ENCODE results near the gene ZNF423.

The ZNF423 gene

DNA sequence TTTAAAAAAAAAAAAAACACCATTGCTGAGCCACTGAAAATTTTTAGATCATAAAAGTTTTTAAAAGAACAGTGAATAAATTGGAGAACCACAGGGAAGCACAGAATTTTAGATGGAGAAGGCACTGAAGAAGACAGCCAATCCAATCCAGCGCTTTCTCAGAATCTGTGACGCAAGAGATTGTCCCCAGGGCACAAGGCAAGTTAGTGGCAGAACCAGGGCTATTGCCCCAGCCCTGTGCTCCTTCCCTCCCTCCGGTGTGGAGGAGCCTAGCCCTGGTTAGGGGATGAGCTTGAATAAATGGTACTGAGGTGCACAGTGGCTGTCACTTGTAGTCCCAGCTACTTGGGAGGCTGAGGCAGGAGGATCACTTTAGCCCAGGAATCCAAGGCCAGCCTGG, 108.3 kb downstream of the ZNF423 start:
- no peak for DNase-seq

DNA sequence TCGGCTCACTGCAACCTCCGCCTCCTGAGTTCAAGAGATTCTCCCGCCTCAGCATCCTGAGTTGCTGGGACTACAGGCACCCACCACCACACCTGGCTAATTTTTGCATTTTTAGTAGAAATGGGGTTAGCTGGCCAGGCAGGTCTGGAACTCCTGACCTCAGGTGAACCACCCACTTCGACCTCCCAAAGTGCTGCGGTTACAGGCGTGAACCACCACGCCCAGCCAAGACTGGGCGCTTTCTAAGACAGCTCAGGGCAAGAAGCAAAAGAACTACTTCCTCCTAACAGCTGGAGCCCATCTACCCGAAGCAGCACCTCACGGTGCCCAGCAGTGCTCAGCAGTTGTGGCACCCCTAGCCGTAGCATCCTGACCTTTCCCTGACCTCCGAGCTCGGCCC, 109.4 kb downstream of the ZNF423 start:
- no peak for DNase-seq

DNA sequence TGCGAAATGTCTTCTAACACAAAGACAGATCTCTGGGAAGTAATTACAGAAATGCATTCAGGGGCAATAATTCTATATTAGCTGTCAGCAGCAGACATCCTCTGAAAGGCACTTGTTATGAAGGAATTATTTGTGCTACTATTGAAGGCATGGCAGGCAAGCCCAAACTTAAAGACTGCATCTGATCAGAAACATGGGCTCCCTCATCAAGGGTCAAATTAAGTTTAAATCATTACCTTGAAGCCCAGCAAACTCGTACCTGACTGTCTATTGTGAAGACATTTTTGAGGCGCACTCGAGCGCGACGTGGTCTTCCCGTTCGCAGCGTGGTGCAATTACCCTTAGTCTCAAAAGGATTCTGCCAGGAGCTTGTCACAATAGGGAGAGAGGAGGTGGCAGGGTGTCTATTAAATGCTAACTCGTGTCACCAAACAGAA, 110.6 kb downstream of the ZNF423 start:
- no peak for DNase-seq

DNA sequence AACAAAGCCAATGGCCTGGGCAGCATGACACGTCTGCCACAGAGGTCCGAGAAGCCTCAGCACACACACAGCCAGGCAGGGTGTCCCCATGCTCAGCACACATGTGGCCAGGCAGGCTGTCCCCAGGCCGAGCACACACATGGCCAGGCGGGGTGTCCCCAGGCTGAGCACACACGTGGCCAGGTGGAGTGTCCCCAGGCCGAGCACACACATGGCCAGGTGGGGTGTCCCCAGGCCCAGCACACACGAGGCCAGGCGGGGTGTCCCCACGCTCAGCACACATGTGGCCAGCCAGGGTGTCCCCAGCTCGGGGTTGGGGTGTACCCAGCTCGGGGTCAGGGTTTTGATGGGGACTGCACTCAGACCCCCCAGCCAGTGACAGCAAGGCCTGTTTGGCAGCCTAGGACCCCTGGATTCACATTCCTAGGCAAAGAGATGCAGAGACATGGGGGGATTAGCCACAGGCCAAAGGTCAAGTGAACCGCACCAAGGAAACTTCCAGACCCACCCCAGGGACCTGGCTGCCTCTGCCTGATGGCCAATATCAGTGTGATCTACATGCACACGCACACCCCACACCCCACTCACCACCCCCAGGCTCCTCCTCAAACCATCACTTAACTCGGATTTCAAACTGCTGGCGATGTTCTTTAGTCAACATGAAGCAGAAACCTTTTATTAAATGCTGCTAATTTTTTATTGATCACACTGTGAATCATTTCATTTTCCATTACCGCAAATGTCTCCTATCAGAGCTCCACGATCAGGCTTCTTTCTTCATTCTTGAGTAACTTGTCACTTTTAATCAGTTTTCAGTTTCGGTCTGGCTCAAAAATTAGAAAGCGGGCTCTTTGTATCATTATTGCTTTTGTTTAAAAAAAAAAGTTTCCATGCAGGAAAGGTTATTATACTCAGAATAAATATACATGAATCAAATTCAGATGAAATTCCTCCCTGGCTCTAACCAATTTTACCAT, 111.4 kb downstream of the ZNF423 start:
- no peak for DNase-seq

DNA sequence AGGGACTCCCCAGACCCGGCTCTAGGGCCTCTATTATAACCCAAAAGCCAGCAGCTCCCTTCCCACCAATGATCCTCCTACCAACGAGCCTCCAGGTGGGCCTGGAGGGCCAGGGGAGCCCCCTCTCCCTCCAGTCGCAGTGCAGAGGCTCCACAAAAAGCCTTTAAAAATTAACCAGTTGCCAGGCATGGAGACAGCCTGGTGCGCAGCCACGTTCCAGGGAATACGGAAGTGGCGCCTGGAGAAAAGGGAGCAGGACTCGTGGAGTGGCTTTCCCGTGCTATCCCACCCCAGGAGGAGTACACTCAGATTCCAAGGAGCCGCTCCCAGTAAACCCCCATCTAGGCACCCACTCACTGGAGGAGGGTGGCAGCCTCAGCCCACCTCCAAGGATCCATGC, 112.3 kb downstream of the ZNF423 start:
- DNase-seq = no peak

DNA sequence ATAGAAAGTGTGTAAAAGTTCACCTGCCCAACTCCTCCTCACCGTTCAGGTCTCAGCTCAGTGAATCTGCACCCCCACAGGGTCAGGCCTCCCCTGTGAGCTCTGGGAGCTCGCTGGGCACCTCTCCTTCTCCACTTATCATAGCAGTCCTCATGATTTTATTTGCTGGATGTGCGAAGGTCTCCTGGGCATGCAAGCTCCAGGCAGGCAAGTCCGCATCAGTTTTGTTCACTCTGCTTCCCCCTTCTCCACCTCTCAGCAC, 112.8 kb downstream of the ZNF423 start:
- no peak for DNase-seq

DNA sequence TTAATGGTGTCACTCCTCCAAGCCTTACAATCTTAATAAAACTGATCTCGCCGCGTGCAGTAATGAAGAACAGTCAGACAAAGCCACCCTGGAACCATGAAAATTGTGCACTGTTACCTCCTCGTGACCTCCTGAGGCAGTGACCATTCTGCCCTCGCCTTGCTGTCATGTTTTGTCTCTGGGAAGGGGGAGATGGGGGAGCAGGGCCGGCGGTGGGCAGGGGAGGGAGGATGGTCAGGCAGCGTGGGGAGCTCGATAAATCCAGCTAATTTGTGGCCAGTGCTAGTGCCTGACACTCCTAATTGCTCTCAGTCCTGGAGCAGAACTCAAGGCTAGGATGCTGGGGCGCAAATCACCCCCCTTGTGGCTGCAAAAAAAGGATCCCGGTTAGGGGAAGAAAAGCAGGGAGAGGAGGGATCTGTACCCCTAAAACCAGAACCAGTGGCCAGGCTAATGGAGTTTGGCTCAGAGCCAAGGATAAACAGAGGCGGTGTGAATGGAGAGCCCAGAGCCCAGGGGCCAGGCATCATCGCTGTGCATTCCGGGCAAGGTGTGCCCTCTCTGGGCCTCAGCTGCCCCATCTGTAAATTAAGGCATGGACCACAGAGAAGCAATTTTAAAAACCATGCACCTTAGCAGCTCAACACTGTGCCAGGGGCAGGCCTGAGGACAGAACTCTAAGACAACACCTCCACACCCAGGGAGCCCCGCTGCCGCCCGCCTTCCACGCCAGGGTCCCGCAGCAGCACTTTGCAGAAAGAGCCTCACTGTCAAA, 113.3 kb downstream of the ZNF423 start:
- DNase-seq = no peak

DNA sequence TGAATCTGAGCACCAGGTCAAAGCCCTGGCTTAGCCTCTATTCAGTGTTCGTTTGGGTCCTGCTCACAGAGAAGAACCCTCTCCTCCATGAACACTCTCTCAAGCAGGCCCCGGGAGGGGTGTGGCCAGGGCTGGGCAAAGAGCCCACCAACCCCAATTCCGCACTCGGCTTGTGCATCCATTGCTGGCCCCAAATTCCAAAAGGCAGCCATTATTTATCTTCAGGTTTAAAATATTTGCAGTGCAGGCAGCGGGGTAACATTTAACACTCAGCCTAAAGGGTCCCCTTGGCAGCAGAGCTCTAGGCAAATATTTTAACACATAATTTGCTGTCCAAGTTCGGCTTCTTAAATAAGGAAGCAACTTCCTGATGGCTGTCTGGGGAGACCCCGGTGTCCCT, 115.7 kb downstream of the ZNF423 start:
- DNase-seq = no peak

DNA sequence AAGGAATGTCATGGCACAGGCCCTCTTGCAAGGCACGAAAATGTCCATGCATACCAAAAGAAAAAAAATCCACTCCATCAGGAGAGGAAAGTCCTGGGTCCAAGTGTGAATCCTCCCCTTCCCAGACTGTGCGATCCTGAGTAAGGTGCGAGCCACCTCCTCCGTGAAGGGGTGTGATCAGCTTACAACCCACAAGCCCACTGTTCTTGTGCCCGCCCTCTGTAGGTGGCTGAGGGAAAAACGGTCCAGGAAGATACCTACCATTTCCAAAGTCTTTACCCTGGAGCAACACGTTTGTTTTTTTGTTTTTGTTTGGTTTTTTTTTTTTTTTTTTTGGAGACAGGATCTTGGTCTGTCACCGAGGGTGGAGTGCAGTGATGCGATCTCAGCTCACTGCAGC, 116.5 kb downstream of the ZNF423 start:
- no peak for DNase-seq

DNA sequence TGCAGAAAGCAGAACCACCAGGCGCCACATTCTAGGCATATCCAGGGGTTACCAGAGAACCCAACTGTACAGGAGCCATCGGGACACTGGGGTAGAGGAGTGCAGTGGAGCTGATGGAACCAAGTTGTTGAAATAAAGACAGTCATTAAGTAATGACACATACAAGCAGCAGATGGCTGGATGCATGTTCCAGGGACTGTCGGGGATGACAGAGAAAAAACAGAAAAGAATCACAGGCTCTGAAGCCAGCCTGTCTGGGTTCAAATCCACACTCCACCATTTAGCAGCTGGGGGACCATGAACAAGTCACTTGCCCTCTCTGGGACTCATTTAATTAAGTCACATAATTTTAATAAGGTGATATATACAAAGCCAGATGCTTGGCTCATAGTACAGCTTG, 117.1 kb downstream of the ZNF423 start:
- no peak for DNase-seq

DNA sequence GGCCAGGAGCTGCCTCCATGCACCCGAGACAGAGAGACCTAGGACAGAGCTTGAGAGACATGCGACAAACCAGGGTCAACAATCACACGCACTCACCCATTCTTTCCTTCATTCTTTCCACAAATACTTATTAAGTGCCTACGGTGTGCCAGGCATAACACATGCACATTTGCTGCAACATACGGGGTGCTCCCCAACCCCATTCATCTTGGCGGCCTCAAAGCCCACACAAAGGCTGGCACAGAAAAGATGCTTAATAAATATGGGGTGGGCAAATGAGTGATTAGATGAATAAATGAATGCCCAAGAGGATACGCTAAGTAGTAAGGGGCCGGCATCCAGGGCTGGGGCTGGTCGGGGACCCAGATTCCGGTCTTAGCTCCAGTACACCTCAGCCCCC, 117.9 kb downstream of the ZNF423 start:
- DNase-seq = no peak

DNA sequence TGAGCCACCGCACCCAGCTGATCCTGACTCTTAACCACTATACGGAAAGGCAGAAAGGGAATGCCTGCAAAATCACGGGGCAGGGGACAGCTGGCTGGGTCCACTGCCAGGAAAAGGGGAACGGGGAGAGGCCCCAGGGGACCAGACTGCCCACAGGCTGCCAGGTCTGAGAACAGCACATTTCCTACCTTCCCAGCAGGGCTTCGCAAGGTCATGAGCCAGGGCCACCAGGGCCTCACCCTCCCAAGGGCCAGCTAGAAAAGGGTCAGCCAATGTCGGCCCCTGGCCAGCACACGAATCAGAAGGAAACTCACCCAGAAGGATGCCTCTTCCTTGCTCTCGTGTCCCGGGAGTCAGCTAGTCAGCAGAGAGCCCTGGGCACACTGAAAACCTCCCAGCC, 118.4 kb downstream of the ZNF423 start:
- DNase-seq = no peak

DNA sequence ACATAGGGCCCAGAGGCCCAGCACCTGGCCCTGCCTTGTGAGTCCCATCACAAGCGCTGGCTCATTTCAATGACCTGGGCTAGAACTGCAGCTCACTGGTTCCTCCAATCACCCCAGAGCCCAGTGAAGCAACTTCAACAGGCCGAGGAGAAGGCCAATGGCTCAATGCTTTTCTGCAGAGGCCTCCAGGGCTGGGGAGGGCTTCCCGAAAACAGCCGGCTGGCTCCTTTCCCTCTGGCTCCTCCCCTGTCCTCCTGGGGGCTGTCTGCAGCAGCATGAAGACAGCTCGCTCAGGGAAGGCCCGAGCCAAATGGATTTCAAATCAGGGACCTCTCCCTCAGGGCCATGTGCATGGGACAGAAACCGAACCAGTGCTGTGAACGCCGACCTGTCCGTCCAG, 121.6 kb downstream of the ZNF423 start:
- no peak for DNase-seq

DNA sequence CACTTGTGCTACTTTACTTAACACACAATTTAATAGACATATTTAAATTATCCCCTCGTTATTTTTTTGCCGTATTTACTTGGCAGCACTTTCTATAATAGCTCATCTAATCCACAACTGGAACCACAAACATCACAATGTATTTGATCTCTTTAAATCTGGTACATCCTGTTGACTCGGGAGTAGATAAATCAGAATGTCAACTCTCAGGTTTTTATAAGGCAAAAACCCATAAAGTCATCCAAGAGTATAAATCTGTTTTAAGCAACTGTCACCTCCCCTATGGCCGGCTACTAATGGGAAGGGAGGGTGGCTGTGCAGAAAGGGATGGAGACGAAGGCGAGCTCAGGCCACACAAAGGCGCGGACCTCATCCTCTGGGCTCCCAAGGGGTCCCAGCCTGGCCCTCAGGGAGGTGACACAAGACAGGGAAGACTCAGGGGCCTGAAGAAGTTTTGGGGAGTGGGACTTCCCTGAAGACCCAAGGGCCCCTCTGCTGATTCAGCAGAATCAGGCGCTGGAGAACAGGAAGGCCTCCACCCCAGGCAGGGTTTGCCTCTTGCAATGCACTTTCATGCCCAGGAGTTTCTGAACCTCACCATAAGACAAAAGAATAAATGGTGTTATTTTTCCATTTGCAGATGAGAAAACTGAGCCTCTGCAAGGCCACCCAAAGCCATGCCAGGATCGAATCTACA, 122.5 kb downstream of the ZNF423 start:
- DNase-seq = no peak

DNA sequence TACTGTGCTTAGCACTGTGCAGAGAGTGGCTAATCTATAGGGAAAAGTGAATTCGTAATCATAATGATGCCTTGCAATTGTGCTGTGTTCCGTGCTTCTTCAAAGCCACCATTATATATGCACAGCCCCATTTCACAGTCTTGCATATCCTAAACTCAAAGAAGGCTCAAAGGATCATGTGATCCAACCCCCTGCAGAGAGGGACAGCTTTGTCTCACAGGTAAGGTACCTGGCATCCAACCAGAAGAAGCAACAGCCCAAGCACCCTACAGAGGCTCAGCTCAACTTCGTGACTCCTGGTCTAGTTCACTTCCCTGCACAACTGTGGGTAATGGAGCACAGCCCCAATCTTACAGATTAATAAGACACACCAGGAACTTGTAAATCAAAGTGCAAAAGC, 124.0 kb downstream of the ZNF423 start:
- no peak for DNase-seq

DNA sequence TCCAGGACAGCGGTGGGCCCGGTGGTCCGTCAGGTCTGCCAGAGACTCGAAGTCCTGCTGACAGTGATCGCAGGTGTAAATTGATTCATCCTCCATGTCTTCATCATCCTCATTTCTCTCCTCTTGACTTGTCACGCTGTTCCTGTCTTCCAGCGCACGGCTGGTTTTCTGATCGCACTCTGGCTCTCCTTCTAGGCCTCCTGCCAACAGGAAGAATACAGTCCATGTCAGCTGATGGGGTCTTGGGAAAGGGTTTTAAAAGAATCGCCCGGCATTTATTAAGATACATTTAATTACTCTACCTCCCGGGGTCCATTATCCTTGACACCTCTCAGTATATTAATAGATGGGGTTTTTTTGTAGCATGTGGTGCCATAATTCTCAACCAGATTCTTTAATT, 125.1 kb downstream of the ZNF423 start:
- no peak for DNase-seq

DNA sequence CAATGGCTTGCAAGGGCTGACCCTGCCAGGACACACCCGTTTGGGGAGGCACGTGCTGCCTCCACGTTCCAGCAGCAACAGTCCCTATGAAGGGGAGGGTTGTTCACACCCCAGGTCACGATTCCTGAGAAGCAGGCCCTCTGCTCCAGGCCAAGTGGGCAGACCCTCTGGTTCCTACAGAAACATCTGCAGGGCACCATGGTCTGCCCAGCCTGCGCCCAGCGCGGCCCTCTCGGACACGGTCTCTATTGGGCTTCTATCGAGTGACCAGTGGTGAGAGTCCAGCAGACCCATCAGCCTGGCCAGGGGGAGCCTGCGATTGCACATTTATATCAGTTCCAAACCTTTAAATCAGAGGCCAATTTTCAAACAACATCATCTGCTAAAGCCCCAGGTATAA, 128.3 kb downstream of the ZNF423 start:
- DNase-seq = no peak

DNA sequence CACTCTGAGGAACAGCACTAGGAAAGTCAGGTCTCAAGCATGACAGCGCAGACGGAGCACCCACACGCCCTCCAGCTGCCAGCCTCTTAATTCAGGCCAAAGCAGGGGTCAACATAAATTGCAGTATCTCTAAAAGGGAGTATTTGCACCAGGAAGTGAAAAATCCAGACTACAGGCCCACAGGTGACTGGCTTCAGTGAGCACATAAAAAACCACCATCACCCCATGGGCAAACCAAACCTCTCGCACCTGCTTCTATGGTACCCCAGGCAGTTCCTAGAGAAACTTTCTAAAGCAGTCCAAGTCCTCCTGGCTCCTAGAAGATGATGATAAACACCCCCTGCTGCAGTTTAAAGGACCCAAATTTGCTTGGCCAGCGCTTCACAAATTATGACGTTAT, 129.8 kb downstream of the ZNF423 start:
- peak; percentile 69 for DNase-seq

DNA sequence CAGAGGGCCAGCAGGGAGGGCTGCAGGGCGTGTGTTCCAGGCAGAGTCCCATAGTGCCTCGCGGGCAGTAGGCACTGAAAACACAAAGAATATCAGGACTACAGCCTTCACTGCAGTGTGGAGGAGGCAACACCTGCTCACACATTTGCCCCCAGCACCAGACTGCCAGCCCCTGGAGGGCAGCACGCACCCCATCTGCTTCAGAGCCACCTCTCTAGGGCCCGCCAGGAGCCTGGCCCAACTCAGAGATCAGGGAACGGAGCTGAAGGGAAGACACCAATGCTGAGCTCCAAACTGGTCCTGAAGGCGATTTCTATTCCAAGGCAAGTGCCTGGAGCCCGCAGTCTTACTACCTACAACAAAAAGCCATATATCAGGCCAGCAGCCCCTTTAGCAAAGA, 130.3 kb downstream of the ZNF423 start:
- DNase-seq = no peak

DNA sequence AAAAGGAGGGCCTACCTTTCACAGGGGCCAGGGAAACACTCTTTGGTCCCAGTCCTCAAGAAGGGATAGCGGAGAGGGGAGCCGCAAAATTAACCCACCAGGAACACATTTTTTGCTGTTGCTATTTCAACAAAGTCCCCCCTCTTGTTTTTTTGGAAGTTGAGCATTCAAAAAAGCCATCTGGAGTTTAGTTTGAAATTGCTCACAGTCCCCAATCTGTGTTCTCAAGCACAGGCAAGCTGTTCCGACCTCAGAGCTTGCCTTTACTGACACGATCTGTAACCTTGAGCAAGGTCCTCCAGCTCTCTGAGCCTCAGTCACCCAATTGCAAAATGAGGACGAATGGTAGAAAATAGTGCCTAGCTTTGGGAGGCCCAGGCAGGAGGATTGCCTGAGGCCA, 131.1 kb downstream of the ZNF423 start:
- DNase-seq = no peak

DNA sequence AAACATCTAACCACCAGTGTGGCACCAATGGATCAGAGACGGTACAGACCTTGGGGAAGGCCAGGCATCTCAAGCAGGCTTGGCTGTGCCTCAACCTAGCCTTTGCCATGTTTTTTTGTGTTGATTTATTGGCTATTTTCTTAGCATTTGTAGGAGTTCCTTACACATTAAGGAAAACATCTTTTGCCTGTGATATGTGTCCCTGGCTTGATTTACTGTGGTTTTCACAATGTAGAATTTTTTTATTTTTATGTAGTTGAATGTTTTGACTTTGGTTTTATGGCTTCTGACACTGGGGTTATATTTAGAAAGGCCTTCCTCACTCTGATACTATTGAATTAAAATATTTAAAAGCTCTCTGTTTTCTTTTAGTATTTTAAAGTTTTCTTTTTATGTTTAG, 132.6 kb downstream of the ZNF423 start:
- no peak for DNase-seq

DNA sequence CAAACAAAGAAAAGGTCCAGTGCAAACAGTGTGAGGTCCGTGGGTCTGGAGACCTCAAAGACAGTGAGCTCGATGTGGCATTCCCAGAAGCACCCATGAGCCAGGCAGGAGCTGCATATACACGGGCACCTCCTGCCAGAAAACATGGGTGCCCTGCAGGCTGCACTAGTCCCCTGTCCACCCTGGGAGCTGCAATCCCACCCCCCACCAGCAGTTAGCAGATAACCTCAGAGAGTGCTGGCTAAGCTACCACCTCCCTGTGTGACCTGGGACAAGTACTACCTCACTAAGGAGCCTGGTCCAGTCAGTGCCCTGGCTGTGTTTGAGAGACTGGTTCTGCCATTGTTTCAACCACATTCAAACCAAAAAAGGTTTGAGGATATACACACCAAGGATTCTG, 135.7 kb downstream of the ZNF423 start:
- DNase-seq = no peak

DNA sequence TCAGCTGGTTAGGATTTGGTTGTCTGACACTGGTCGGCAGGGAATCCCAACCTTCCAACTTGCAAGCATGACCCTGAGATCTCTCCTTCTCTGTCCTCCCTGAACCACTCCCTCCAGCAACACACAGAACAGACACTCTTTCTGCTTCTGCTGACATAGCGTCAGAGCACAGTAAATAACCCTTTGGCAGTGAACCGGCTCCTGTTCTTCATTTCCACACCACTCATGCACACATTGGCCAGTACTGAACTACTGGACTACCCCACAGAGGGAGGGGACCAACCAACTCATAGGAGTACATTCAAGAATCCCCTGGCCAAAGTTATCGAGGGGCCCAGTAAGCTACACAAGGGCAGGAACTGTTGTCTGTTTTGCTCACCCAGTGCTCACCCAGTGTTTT, 138.2 kb downstream of the ZNF423 start:
- no peak for DNase-seq

Data from NCI-H146 (cell line).